Islet precursor cell (in vitro differentiated cells): ENCODE data around the gene CYP4F3.
A peak's percentile ranks its signal among the peaks of the same experiment; 100 is the strongest.
"Not testable (repeated sequence)": the region's sequence is repeated elsewhere in the genome, so short reads cannot be mapped to it uniquely, and the experiment has no call there.

Experiments
- DNase-seq: peaks from one replicate; pipeline ENCODE4 v3.0.0-alpha.2; 2018

Gene CYP4F3, protein sequence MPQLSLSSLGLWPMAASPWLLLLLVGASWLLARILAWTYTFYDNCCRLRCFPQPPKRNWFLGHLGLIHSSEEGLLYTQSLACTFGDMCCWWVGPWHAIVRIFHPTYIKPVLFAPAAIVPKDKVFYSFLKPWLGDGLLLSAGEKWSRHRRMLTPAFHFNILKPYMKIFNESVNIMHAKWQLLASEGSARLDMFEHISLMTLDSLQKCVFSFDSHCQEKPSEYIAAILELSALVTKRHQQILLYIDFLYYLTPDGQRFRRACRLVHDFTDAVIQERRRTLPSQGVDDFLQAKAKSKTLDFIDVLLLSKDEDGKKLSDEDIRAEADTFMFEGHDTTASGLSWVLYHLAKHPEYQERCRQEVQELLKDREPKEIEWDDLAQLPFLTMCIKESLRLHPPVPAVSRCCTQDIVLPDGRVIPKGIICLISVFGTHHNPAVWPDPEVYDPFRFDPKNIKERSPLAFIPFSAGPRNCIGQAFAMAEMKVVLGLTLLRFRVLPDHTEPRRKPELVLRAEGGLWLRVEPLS

DNA sequence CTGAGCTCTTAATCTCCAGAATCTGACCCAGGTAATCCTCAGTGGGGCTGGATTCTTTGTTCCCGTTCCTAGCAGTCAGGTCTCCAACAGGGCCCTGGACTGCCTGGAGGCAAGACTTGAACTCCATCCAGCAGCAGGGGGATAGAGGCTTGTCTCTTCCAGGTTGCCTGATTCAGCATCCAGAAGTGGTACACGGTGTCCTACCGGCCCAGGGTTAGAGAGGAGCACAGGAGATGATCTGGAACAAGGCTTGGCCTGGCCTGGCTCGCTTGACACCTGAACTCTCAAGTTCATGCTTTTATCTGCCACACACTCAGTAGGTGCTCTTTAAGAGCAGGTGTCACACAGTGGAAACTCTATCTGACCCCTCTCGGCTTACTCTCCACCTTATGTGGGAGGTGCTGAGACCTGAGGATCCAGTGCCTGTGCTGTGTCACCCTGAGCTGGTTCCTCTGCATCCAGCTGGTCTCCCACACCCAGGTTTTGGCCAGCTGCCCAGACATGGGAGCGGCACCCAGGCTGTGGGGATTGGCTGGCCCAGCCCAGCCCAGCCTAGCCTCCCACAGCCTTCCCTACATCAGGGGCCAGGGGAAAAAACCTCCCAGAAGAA, at the start of gene CYP4F3:
TSS of gene CYP4F3 (plus strand) at position 604 of the 610 bp plus-strand sequence. CDS start 519 bp downstream, outside the sequence.
- DNase-seq: no peak

DNA sequence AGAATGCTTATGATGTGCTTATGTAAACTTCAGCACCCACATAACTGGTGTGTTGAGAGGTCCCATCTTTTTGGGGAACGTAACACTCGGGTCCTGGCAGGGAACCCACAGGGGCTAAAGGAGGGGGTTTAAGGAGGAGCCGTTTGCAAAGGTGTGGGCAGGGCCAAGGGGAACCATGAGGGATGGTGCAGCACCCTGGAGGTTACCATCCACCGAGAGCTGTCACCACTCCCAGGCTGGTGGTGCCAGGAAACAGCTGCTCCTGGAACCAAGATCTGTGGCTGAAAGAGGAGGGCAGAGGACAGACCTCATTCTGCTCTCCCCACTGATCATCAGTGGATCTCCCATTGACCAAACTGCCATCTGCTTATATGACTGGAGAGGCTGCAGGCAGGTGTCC, 48.9 kb upstream of the CYP4F3 start:
- no peak for DNase-seq

DNA sequence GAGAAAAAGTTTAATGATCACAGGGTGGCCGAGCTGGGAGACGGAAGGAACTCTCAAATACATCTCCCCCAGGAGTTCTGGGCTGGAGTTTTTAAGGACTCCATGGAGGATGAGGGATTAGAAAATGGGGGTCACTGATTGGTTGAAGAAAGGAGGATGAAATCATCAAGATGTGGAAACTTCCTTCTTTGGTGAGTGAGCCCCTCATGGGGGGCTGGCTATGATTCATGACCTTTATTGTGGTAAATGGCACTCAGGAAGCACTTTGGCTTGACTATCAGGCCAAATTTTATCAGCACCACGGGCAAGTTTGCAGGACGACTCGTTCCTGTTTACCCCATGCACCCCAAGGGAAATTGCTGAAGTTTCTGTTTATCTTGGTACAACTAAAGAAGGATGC, 48.2 kb upstream of the CYP4F3 start:
- DNase-seq: not testable (repeated sequence)

DNA sequence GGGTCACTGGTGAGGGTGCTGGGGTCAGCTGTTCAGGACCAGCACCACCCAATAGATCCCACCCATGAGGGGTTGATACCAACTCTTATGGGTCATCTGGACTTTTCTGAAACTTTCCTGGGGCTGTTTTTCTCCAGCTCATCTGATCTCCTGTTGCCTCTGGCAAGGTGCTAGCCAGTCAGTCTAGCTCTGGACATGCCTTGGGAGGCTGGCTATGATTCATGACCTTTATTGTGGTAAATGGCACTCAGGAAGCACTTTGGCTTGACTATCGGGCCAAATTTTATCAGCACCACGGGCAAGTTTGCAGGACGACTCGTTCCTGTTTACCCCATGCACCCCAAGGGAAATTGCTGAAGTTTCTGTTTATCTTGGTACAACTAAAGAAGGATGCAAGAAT, 46.9 kb upstream of the CYP4F3 start:
- not testable (repeated sequence) for DNase-seq

DNA sequence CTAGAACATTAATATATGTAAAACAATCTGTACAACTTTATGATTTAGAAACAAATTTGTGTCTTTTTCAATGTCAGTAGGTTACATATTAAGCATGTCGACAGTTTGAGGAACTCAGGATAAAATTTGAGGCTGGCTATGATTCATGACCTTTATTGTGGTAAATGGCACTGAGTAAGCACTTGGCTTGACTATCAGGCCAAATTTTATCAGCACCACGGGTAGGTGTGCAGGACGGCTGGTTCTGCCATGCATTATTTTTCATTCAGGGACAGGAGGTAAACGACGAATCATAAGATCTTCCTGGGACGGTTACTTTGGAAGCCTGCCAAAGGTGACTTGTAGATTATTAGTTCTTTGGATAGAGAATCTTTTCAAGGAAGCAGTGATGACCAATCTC, 45.6 kb upstream of the CYP4F3 start:
- no peak for DNase-seq

DNA sequence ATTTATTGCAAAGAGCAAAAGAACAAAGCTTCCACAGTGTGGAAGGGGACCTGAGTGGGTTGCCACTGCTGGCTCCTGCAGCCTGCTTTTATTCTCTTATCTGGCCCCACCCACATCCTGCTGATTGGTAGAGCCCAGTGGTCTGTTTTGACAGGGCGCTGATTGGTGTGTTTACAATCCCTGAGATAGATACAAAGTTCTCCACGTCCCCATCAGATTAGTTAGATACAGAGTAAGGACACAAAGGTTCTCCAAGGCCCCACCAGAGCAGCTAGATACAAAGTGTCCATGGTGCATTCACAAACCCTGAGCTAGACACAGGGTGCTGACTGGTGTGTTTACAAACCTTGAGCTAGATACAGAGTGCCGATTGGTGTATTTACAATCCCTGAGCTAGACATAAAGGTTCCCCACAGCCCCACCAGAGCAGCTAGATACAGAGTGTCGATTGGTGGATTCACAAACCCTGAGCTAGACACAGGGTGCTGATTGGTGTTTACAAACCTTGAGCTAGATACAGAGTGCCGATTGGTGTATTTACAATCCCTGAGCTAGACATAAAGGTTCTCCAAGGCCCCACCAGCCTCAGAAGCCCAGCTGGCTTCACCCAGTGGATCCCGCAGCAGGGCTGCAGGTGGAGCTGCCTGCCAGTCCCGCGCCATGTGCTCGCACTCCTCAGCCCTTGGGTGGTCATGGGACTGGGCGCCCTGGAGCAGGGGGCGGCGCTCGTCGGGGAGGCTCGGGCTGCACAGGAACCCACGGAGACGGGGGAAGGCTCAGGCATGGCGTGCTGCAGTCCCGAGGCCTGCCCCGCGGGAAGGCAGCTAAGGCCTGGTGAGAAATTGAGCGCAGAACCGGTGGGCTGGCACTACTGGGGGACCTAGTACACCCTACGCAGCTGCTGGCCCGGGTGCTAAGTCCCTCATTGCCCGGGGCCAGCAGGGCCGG, 32.4 kb upstream of the CYP4F3 start:
- DNase-seq: not testable (repeated sequence)

DNA sequence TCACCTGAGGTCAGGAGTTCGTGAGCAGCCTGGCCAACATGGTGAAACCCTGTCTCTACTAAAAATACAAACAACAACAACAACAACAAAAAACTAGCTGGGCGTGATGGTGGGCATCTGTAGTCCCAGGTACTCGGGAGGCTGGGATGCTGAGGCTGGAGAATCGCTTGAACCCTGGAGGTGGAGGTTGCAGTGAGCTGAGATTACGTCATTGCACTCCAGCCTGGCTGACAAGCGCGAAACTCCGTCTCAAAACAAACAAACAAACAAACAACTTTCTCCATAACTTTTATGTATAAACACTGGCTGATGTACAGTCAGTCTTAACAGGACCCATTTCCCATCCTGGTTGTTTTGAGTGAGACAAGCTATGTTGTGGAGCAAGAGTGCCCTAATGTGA, 31.4 kb upstream of the CYP4F3 start:
- no peak for DNase-seq

DNA sequence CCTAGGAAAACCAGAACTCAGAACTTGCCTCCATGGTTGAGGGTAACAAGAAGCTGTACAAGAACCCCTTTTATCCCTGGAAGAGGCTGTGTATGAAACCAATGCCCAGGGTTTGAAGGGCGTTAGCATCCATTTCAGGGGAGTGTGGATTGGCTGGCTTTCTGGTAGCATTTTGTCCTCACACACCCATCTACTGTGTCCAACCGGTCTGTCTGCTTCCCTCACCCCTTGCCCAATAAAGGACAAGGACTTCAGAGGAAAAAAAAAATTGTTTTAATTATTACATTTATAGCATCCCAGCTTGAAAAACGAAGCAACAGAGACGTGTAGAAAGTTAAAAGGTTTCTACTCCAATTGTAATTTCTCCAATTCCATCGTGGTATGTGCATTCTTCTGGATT, 28.4 kb upstream of the CYP4F3 start:
- DNase-seq: no peak

DNA sequence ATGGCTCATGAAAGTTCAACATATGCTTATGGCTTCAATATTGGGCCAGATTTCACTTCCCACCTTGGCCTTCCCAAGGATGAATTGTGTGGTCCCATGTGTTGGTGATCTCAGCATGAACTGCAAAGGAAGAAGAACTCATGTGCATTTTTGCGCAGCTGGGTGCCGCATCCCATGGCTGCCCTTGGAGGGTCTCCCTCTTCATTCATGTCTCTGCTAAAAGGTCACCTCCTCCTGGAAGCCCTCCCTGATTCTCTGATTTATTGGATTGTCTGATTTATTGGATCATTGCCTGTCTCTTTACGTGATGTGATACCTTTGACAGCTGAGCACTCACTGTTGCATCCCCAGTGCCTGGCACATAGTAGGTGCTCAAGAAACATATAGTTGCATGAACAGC, 27.4 kb upstream of the CYP4F3 start:
- no peak for DNase-seq

DNA sequence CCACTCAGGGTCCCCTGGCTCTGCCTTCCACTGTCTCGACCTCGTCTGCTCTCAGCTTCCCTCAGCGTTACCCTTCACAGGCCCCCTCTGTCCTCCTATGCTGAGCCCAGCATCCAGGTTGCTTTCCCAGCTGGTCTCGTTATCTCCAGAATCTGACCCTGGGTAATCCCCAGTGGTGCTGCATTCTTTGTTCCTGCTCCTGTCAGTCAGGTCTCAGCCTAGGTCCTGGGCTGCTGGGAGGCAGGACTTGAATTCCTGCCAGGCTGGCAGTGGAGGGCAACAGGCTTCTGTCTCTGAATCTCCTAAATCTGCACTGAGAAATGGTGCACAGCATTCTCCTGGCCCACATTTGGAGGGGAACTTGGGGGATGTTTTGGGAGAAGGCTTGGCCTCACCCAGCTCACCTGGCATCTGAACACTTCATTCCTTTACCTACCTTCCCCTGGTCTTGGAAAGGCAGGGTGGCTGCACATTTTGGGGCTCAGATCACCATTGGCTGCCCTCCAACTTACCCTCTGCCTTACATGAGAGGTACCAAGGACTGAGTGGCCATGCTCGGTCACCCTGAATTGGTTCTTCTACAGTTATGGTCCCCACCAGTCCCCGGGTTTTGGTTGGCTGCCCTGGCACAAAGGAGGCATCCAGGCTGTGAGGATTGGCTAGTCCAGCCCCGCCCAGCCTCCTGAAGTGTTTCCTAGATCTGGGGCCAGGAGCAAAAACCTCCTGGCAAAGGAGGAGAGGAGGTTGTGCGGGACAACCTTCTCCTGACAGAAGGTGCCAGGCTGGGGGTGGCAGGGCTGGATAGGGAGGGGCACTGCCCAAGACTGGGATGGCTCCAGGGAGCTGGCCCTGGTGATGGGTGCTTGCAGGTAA, 26.0 kb upstream of the CYP4F3 start, which contains the start of gene CYP4F8:
TSS of gene CYP4F8 (plus strand) at position 712 of the 873 bp plus-strand sequence. CDS start 399 bp downstream, outside the sequence.
- DNase-seq: no peak

DNA sequence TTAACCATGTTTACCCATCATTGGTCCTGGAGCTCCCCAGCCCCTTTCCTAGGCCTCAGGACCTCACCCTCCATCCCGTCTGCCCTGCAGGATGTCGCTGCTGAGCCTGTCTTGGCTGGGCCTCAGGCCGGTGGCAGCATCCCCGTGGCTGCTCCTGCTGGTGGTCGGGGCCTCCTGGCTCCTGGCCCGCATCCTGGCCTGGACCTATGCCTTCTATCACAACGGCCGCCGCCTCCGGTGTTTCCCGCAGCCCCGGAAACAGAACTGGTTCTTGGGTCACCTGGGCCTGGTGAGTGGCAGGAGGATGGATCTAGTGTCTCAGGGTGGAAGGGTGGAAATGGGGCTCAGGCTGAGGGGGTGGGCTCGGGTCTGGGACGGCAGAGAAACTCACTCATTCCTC, 25.2 kb upstream of the CYP4F3 start:
- DNase-seq: no peak

DNA sequence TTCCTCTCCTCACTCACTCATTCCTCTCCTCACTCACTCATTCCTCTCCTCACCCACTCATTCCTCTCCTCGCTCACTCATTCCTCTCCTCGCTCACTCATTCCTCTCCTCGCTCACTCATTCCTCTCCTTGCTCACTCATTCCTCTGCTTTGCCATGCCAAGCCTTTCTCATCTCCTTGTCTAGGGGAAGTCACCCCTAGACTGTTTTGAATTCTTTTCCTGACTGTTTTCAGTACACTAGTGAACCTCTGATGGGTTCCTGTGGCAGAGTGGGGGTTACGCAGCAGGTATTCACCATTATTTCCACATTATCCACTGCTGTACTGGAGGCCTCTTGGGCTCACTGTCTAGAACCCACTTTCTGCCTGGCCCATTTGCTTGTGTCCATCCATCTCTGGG, 24.5 kb upstream of the CYP4F3 start:
- DNase-seq: no peak

DNA sequence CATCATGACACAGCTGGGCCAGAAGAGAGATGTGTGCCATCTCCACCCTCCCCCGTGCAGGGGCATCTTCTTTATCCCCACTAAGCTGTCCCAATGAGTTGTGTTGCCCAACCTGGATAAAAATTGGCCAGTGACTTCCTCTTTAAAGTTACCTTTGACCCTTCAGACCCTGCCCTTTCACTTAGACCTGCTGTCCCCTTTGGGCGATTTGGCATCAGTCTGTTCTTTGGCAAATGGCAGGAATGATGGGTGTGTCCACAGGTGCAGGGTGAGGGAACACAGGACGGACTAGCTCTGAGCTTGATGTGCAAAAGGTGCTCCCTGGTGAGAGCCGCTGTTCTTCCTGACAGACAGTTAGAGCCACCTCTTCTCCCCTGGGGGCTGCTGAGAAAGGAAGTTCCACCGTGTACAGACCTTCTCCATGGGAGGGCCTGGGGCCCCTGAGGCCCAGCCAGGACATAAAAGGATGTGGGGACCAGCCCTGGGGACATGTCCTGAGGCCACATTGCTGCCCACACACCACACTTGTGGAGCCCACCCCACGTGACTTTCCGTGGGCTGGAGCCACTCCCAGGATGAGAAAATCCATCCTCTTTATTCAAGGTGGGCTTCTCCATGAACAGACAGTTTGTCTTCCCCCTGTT, 23.9 kb upstream of the CYP4F3 start:
- no peak for DNase-seq

DNA sequence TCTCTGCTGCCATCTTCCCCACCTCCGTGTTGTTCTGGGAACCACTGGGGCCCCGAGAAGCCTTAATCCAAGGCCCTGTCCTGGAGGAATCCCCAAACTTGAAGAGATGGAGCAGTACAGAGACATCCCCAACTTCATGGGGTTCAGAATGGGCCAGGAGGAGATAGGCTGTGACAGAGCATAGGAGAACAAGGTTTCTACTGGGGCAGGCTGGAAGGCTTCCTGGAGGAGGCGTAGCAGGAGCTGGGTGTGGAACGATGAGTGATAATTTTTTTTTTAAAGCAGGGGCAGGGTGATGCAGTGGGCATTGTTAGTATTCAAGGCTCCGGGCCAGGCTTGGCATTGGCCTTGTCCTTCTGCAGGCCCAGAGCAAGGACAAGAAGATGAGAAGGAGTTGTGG, 22.4 kb upstream of the CYP4F3 start:
- no peak for DNase-seq

DNA sequence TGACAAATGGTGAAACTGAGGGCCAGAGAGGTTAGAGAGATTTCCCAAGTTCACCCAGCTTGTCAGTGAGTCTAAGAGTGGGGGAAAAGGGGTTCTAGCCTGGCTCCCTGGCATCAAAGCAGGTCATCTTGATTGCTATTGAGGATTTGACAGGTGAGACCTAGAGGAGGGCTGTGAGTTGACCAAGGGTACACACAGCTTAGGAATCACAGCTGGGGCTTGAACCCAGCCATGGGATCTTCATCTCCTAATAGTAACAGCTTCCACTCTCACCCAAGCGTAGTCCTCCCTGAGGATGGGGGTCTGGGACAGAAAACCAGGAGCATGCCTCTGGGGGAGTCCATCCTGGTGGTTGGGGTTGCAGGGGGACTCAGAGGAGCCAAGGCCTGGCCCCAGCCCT, 18.9 kb upstream of the CYP4F3 start:
- DNase-seq: peak; percentile 7

DNA sequence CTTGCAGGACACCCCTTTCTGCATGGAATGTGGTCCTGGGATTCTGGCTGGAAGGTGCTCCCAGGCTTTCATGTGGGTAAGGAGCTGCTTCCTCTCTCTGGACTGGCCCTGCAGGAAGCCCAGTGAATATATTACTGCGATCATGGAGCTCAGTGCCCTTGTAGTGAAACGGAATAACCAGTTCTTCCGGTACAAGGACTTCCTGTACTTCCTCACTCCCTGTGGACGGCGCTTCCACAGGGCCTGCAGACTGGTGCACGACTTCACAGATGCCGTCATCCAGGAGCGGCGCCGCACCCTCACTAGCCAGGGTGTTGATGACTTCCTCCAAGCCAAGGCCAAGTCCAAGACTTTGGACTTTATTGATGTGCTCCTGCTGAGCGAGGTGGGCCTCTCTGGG, 17.7 kb upstream of the CYP4F3 start:
- peak; percentile 11 for DNase-seq

DNA sequence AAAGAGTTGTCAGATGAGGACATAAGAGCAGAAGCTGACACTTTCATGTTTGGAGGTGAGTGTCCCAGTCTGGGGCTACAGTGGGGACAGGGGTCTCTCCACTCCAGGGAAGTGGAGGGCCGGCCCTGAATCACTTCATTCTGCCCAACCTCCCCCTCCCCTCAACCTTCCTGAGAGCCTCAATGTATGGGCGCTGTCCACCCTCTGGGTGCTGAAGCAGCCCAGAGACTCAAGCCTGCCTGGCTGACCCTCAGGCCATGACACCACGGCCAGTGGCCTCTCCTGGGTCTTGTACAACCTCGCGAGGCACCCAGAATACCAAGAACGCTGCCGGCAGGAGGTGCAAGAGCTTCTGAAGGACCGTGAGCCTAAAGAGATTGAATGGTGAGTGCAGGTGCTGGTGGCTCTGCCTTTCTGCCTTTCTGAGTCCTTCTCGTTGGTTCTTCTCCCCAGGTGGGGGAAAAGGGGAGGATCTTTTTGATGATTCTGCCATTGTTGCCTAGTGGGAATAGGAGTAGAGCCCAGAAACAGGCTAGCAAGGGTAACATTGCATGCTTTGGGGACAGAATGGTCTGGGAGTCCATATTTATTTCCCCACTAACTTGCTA, 16.9 kb upstream of the CYP4F3 start:
- no peak for DNase-seq

DNA sequence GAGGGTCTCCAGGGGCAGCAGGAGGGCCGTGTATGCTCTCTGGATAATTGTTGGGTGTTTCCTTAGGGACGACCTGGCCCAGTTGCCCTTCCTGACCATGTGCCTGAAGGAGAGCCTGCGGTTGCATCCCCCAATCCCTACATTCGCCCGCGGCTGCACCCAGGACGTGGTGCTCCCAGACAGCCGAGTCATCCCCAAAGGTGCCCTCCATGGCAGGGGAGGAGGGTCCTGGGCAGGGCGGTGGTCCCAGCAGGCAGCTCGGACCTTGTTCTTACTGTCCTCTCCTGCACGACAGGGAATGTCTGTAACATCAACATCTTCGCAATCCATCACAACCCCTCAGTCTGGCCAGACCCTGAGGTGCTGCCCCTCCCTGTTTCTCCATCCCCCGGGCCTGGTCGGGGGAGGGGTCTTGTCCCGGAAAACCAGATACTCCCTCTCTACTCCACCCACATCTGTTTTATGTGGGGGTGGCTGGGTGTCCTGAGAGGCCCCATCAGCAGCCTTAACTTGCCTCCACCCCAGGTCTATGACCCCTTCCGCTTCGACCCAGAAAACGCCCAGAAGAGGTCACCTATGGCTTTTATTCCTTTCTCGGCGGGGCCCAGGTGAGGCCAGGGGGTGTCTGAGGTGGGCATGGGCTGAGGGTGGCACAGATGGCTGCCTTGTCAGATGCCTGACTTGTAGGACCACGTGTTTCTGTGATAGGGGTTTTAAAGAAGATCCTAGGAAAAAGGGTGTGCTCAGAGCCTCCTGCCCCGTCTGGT, 12.3 kb upstream of the CYP4F3 start:
- peak; percentile 31 for DNase-seq

DNA sequence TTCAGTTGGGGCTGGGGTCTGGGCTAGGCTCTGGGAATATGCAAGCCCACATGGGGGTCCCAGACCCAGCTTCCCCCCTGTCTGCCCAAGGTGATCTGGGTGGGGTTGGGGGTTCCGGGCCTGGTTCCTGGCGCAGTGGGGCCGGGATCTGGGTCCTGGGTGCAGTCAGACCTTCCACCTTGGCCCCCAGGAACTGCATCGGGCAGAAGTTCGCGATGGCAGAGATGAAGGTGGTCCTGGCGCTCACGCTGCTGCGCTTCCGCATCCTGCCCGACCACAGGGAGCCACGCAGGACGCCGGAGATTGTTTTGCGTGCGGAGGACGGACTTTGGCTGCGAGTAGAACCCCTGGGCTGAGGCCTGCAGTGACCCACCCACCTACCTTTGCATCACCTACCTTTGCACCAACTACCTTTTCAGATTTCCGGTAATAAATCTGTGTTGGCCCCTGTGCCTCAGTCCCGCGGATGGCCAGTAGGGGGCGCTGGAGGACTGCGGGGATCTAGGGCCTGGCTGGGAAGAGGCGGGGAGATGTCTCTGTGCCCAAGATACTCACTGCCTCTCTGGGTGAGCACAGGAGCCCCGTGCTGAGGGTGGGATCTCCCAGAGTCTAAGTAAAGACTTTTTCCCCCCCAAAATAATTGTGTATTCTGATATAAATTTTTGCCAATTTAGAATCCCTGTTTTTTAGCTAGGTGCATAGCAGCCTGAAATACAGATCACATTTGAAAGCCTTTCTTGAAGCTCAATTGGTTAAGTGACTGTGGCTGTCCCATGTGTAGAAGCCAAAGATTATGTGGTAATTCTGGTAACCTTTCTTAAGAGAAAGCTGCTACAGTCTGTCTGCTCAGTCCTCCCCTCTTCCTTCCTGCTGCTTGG, 11.5 kb upstream of the CYP4F3 start:
- DNase-seq: peak; percentile 78
